ENCODE results near the gene ANKRD28. TPM values are rescaled to one million over a fixed set of nuclear protein-coding genes. Genes with fewer than 3 reads are reported as not detected.
"Not testable (repeated sequence)": the region's sequence is repeated elsewhere in the genome, so short reads cannot be mapped to it uniquely, and the experiment has no call there.

ANKRD28 gene
- total RNA-seq, 3 donors from 2014 or later, result 80.8 to 99.2 (median 89.8) TPM

DNA sequence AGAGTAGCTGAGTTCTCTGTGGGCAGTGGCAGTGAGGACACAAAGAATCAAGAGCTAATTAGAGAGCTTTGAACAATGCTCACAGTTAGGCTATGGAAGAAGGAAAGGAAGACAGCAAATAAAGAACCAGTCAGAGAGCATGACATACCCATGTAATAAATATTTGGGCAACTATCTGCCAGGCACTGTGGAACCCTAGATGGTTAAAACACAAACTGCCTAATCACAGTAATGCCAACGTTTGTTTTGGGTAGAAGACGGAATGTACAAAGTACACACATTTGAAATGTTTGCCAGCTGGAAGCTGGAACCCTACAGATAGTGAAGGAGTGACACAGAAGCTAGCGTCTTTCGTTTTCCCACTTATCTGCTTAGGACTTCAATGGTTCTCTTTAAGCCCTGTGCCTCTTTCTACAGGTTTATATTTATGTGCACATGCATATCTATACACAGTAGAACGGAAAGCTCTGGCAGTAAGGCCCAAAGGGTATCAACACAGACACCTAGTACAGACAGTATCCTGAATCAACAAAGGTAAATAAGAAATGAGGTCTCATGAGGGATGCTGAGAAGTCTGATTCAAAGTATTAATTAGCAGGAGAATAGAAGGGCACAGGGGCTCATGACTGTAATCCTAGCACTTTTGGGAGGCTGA, 44.6 kb downstream of the ANKRD28 start:
- DNase-seq (ENCODE audit: low spot score in 2 of 2), result no peak
- TF ChIP-seq POLR2AphosphoS5 (IDR thresholded peaks at IDR 0.05) (no peak), POLR2A (IDR thresholded peaks at IDR 0.05) (no peak)
- TF ChIP-seq, protein P1, sequence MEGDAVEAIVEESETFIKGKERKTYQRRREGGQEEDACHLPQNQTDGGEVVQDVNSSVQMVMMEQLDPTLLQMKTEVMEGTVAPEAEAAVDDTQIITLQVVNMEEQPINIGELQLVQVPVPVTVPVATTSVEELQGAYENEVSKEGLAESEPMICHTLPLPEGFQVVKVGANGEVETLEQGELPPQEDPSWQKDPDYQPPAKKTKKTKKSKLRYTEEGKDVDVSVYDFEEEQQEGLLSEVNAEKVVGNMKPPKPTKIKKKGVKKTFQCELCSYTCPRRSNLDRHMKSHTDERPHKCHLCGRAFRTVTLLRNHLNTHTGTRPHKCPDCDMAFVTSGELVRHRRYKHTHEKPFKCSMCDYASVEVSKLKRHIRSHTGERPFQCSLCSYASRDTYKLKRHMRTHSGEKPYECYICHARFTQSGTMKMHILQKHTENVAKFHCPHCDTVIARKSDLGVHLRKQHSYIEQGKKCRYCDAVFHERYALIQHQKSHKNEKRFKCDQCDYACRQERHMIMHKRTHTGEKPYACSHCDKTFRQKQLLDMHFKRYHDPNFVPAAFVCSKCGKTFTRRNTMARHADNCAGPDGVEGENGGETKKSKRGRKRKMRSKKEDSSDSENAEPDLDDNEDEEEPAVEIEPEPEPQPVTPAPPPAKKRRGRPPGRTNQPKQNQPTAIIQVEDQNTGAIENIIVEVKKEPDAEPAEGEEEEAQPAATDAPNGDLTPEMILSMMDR (IDR thresholded peaks at IDR 0.05), result no peak
- Histone ChIP-seq H3K36me3 (no peaks in the 10 kb centered on the region), H3K4me1 (no peaks in the 10 kb centered on the region), H3K4me3 (no peak overlapping the region), H3K9me3 (no peaks in the 10 kb centered on the region), H3K27me3 (no peaks in the 10 kb centered on the region), H3K27ac (no peak overlapping the region)
- intact Hi-C loops (cut with DNase I; ENCODE audit: low total_unique reads), result no loop called here

GRCh38 chr3:15750879-15751278, 46.9 kb downstream of the ANKRD28 start:
- TF ChIP-seq, protein P1 (IDR thresholded peaks at IDR 0.05), result no peak
- TF ChIP-seq POLR2AphosphoS5 (IDR thresholded peaks at IDR 0.05) (no peak), POLR2A (IDR thresholded peaks at IDR 0.05) (no peak)
- intact Hi-C loops (cut with DNase I; ENCODE audit: low total_unique reads), result no loop called here

DNA sequence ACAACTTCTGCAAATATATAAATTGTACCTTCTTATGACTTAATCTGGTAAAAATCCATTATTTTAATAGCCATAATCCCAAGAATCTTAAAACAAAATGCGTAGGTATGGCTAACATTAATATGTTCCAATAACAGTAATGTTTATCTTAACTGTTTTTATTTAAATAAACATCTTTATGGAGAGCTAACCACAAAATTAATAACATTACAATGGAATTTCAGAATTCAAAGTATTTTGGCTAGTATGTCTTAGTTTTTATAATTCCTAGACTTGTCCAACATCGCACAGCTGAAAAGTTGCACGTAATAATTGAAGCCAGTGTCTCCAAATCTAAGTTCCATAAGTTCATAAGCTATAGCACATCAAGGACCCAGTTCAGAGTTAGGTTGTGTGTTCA, 47.6 kb downstream of the ANKRD28 start:
- TF ChIP-seq POLR2A (IDR thresholded peaks at IDR 0.05) (no peak), POLR2AphosphoS5 (IDR thresholded peaks at IDR 0.05) (no peak)
- TF ChIP-seq, protein P1 (IDR thresholded peaks at IDR 0.05), result no peak
- intact Hi-C loops (cut with DNase I; ENCODE audit: low total_unique reads), result no loop called here

More at GRCh38 chr3:15750879-15751278, 46.9 kb downstream of the ANKRD28 start:
- H3K4me1 ChIP-seq, result no peaks in the 10 kb centered on the region
- no peaks in the 10 kb centered on the region for H3K9me3 ChIP-seq
- no peak for DNase-seq (ENCODE audit: low spot score in 2 of 2)
- H3K27ac ChIP-seq, result no peak overlapping the region
- H3K36me3 ChIP-seq, result no peaks in the 10 kb centered on the region
- H3K27me3 ChIP-seq, result no peaks in the 10 kb centered on the region
- no peak overlapping the region for H3K4me3 ChIP-seq

DNA sequence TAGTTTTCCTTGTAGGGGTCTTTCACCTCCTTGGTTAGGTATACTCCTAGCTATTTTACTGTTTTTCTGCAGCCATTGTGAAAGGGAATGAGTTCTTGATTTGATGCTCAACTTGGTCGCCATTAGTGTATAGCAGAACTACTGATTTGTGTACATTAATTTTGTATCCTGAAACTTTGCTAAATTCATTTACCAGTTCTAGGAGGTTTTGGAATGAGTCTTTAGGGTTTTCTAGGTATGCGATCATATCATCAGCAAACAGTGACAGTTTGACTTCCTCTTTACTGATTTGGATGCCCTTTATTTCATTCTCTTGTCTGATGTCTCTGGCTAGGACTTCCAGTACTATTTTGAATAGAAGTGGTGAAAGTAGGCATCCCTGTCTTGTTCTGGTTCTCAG, 51.9 kb downstream of the ANKRD28 start:
- DNase-seq (ENCODE audit: low spot score in 2 of 2); H3K9me3 ChIP-seq; H3K27ac ChIP-seq; H3K27me3 ChIP-seq; H3K4me1 ChIP-seq; H3K4me3 ChIP-seq; H3K36me3 ChIP-seq; intact Hi-C loops (cut with DNase I; ENCODE audit: low total_unique reads): not testable (repeated sequence)

More for the DNA sequence above, 47.6 kb downstream of the ANKRD28 start:
- Histone ChIP-seq H3K36me3 (no peaks in the 10 kb centered on the region), H3K9me3 (no peaks in the 10 kb centered on the region), H3K4me3 (no peak overlapping the region), H3K27ac (no peak overlapping the region), H3K4me1 (no peaks in the 10 kb centered on the region), H3K27me3 (no peaks in the 10 kb centered on the region)
- no peak for DNase-seq (ENCODE audit: low spot score in 2 of 2)

DNA sequence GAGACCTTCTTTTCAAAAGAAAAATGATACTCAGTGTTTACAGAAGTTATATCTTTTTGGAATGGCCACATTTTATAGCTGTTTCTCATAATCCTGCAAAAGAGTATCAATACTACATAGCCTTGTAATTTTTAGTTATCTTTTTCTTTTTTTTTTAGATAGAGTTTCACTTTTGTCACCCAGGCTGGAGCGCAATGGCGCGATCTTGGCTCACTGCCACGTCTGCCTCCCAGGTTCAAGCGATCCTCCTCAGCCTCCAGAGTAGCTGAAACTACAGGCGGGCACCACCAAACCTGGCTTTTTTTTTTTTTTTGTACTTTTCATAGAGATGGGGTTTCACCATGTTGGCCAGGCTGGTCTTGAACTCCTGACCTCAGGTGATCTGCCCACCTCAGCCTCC, 53.6 kb downstream of the ANKRD28 start:
- Histone ChIP-seq H3K27ac (no peak overlapping the region), H3K9me3 (peaks cover 0 to 6% of the 10 kb centered on the region in 2 donors), H3K4me3 (no peak overlapping the region), H3K36me3 (no peaks in the 10 kb centered on the region), H3K4me1 (no peaks in the 10 kb centered on the region), H3K27me3 (no peaks in the 10 kb centered on the region)
- intact Hi-C loops (cut with DNase I; ENCODE audit: low total_unique reads), result no loop called here
- TF ChIP-seq POLR2A (IDR thresholded peaks at IDR 0.05) (no peak), POLR2AphosphoS5 (IDR thresholded peaks at IDR 0.05) (no peak)
- TF ChIP-seq, protein P1 (IDR thresholded peaks at IDR 0.05), result no peak
- no peak for DNase-seq (ENCODE audit: low spot score in 2 of 2)

Data from breast epithelium (tissue), 4 donors.